Retina (tissue), 1 donor: Measurements from ENCODE around the gene MKX.

Experiments
- DNase-seq: peaks from one replicate; pipeline ENCODE4 v3.0.0-alpha.2; 2016

MKX gene

GRCh38 chr10:27745732-27746396, at the start of gene MKX:
Gene MKX (minus strand): TSS chr10:27745819. CDS start chr10:27743415, 2,404 bp downstream.
- peak; percentile 91 for DNase-seq

GRCh38 chr10:27794157-27794556, 48.5 kb upstream of the MKX start:
- no peak for DNase-seq

GRCh38 chr10:27792216-27792615, 46.6 kb upstream of the MKX start:
- no peak for DNase-seq

GRCh38 chr10:27784272-27784671, 38.7 kb upstream of the MKX start:
- no peak for DNase-seq

GRCh38 chr10:27783660-27784059, 38.0 kb upstream of the MKX start:
- no peak for DNase-seq

- DNase-seq: no peak
These were observed 33.9 kb upstream of the MKX start for GRCh38 chr10:27779462-27780015.

- DNase-seq: no peak
These were observed 29.2 kb upstream of the MKX start for GRCh38 chr10:27774831-27775230.

GRCh38 chr10:27771231-27771630, 25.6 kb upstream of the MKX start:
- DNase-seq: no peak

GRCh38 chr10:27770181-27770580, 24.6 kb upstream of the MKX start:
- DNase-seq: no peak

- DNase-seq: no peak
These were observed 15.2 kb upstream of the MKX start for GRCh38 chr10:27760867-27761266.

- peak; percentile 31 for DNase-seq
These were observed 14.1 kb upstream of the MKX start for GRCh38 chr10:27759483-27760272.

GRCh38 chr10:27752673-27753237, 7.1 kb upstream of the MKX start:
- no peak for DNase-seq

- no peak for DNase-seq
These were observed 3.0 kb upstream of the MKX start for GRCh38 chr10:27748601-27749000.

- DNase-seq: peak; percentile 58
These were observed 1.5 kb upstream of the MKX start for GRCh38 chr10:27747096-27747451.

GRCh38 chr10:27746397-27747095, 927 bp upstream of the MKX start:
- DNase-seq: peak; percentile 70

- peak; percentile 73 for DNase-seq
These were observed 552 bp downstream of the MKX start for GRCh38 chr10:27744802-27745731.

GRCh38 chr10:27743877-27744801, 1.5 kb downstream of the MKX start:
- DNase-seq: peak; percentile 82

GRCh38 chr10:27743012-27743876, 2.4 kb downstream of the MKX start:
- DNase-seq: peak; percentile 80

GRCh38 chr10:27742195-27743011, 3.2 kb downstream of the MKX start:
- DNase-seq: peak; percentile 93
